ENCODE results near the gene NACC2.

The NACC2 gene

GRCh38 chr9:136015656-136016571 lies 79.2 kb downstream of the NACC2 start:
- in situ Hi-C loops (cut with MboI; ENCODE audit: low sequenced_read_pairs) = no loop called here

- in situ Hi-C loops (cut with MboI; ENCODE audit: low sequenced_read_pairs) = no loop called here
These were observed 80.0 kb downstream of the NACC2 start for GRCh38 chr9:136014924-136015633.

GRCh38 chr9:136014147-136014923 lies 80.8 kb downstream of the NACC2 start:
- in situ Hi-C loops (cut with MboI; ENCODE audit: low sequenced_read_pairs) = no loop called here

GRCh38 chr9:136013524-136014034 lies 81.5 kb downstream of the NACC2 start:
- in situ Hi-C loops (cut with MboI; ENCODE audit: low sequenced_read_pairs) = no loop called here

- in situ Hi-C loops (cut with MboI; ENCODE audit: low sequenced_read_pairs) = no loop called here
These were observed 82.0 kb downstream of the NACC2 start for GRCh38 chr9:136013116-136013515.

GRCh38 chr9:136012651-136013050 lies 82.4 kb downstream of the NACC2 start:
- in situ Hi-C loops (cut with MboI; ENCODE audit: low sequenced_read_pairs) = no loop called here

GRCh38 chr9:136011703-136012496 lies 83.2 kb downstream of the NACC2 start:
- in situ Hi-C loops (cut with MboI; ENCODE audit: low sequenced_read_pairs) = no loop called here

GRCh38 chr9:136011376-136011702 lies 83.8 kb downstream of the NACC2 start:
- in situ Hi-C loops (cut with MboI; ENCODE audit: low sequenced_read_pairs) = no loop called here

GRCh38 chr9:136010615-136011361 lies 84.3 kb downstream of the NACC2 start:
- in situ Hi-C loops (cut with MboI; ENCODE audit: low sequenced_read_pairs) = no loop called here

- in situ Hi-C loops (cut with MboI; ENCODE audit: low sequenced_read_pairs) = no loop called here
These were observed 84.9 kb downstream of the NACC2 start for GRCh38 chr9:136010176-136010575.

- in situ Hi-C loops (cut with MboI; ENCODE audit: low sequenced_read_pairs) = no loop called here
These were observed 85.6 kb downstream of the NACC2 start for GRCh38 chr9:136009516-136009915.

- in situ Hi-C loops (cut with MboI; ENCODE audit: low sequenced_read_pairs) = no loop called here
These were observed 86.4 kb downstream of the NACC2 start for GRCh38 chr9:136008693-136008997.

- in situ Hi-C loops (cut with MboI; ENCODE audit: low sequenced_read_pairs) = no loop called here
These were observed 87.0 kb downstream of the NACC2 start for GRCh38 chr9:136007934-136008692.

GRCh38 chr9:136007276-136007933 lies 87.7 kb downstream of the NACC2 start:
- in situ Hi-C loops (cut with MboI; ENCODE audit: low sequenced_read_pairs) = no loop called here

- in situ Hi-C loops (cut with MboI; ENCODE audit: low sequenced_read_pairs) = no loop called here
These were observed 88.9 kb downstream of the NACC2 start for GRCh38 chr9:136006169-136006568.

GRCh38 chr9:136004712-136005111 lies 90.4 kb downstream of the NACC2 start:
- in situ Hi-C loops (cut with MboI; ENCODE audit: low sequenced_read_pairs) = no loop called here

GRCh38 chr9:136004219-136004618 lies 90.9 kb downstream of the NACC2 start:
- in situ Hi-C loops (cut with MboI; ENCODE audit: low sequenced_read_pairs) = no loop called here

GRCh38 chr9:136003411-136004218 lies 91.5 kb downstream of the NACC2 start:
- in situ Hi-C loops (cut with MboI; ENCODE audit: low sequenced_read_pairs) = no loop called here

All from HL-60/S4 (cell line).